WERI-Rb-1 (cell line): ENCODE results near the gene MEIOB.

Source experiments
- DNase-seq: peaks from one replicate; pipeline ENCODE4 v3.0.0-alpha.2; 2020
- H3K27ac ChIP-seq: fragments of 250-450 bp; sonication (Bioruptor Pico); 2 replicates; pipeline ENCODE4 v1.5.1; 2020; ENCODE audit warnings: mild to moderate bottlenecking, moderate library complexity
- H3K27me3 ChIP-seq: fragments of 250-450 bp; sonication (Bioruptor Pico); 2 replicates; pipeline ENCODE4 v1.5.1; 2021; ENCODE audit warnings: mild to moderate bottlenecking, low read depth, moderate library complexity; ENCODE audit not compliant: insufficient read depth, severe bottlenecking
- H3K36me3 ChIP-seq: fragments of 250-450 bp; sonication (Bioruptor Pico); 2 replicates; pipeline ENCODE4 v1.5.1; 2020; ENCODE audit warnings: mild to moderate bottlenecking, moderate library complexity
- H3K4me3 ChIP-seq: 2 replicates; pipeline ENCODE4 v1.5.1; 2011; ENCODE audit warnings: low read depth, mild to moderate bottlenecking, control low read depth, low read length
- H3K9me3 ChIP-seq: fragments of 250-450 bp; sonication (Bioruptor Pico); 2 replicates; pipeline ENCODE4 v1.5.1; 2021; ENCODE audit warnings: mild to moderate bottlenecking, moderate library complexity; ENCODE audit not compliant: severe bottlenecking
- TF ChIP-seq, protein P1 (sequence below): IDR thresholded peaks from 2 replicates; pipeline ENCODE4 v1.5.1; 2011; ENCODE audit warnings: low read depth, mild to moderate bottlenecking, control low read depth, inconsistent platforms, low read length

The MEIOB gene

GRCh38 chr16:1821861-1822611 lies 49.9 kb downstream of the MEIOB start:
- no peaks in the 10 kb centered on the region for H3K27me3 ChIP-seq
- TF ChIP-seq, protein P1, sequence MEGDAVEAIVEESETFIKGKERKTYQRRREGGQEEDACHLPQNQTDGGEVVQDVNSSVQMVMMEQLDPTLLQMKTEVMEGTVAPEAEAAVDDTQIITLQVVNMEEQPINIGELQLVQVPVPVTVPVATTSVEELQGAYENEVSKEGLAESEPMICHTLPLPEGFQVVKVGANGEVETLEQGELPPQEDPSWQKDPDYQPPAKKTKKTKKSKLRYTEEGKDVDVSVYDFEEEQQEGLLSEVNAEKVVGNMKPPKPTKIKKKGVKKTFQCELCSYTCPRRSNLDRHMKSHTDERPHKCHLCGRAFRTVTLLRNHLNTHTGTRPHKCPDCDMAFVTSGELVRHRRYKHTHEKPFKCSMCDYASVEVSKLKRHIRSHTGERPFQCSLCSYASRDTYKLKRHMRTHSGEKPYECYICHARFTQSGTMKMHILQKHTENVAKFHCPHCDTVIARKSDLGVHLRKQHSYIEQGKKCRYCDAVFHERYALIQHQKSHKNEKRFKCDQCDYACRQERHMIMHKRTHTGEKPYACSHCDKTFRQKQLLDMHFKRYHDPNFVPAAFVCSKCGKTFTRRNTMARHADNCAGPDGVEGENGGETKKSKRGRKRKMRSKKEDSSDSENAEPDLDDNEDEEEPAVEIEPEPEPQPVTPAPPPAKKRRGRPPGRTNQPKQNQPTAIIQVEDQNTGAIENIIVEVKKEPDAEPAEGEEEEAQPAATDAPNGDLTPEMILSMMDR = no peak
- peaks cover 26% of the 10 kb centered on the region for H3K36me3 ChIP-seq
- H3K9me3 ChIP-seq = no peaks in the 10 kb centered on the region
- no peak overlapping the region for H3K27ac ChIP-seq
- no peak overlapping the region for H3K4me3 ChIP-seq
- no peak for DNase-seq

DNA sequence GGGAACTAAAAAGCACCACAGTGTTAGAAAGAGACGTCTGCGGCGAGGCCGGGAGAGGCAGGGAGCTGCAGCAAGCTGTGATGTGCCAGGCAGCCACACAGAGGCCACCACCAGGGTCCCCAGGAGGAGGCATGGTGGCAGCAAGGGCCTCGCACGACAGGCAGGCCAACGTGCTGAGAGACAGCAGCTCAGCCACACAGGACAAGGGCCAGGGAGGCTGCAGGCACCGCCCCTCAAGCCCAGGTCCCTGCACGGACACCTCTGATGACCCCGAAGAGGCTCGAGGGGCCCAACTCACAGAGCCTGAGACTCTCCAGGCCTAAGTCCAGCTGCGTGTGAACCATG lies 51.0 kb downstream of the MEIOB start:
- no peak for DNase-seq
- Histone ChIP-seq H3K4me3 (no peak overlapping the region), H3K27ac (no peak overlapping the region), H3K9me3 (no peaks in the 10 kb centered on the region), H3K36me3 (peaks cover 34% of the 10 kb centered on the region), H3K27me3 (no peaks in the 10 kb centered on the region)
- TF ChIP-seq, protein P1 = no peak

- H3K27ac ChIP-seq = no peak overlapping the region
- no peaks in the 10 kb centered on the region for H3K9me3 ChIP-seq
- TF ChIP-seq, protein P1 = no peak
- no peaks in the 10 kb centered on the region for H3K27me3 ChIP-seq
- no peak for DNase-seq
- peaks cover 34% of the 10 kb centered on the region for H3K36me3 ChIP-seq
- no peak overlapping the region for H3K4me3 ChIP-seq
Observed at GRCh38 chr16:1820096-1820945, 51.6 kb downstream of the MEIOB start.

DNA sequence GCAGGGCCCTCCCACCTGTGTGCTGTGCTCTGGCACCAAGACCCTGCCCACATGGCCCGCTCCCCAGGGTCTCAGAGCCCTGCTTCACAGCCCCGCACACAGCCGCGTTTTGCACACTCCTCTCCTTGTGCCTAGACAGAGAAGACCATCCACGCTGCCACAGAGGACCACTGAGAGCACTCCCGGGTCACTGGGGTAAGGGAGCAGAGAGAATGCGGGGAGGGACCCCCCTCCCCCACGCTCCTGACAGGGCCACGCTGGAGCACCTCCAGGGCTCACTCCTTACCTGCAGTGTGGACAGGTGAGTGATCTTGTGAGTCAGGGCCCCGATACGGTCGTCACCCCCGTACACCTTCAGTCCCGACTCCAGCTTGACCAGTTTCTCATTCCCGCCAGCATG lies 52.4 kb downstream of the MEIOB start:
- Histone ChIP-seq H3K36me3 (peaks cover 34% of the 10 kb centered on the region), H3K4me3 (no peak overlapping the region), H3K9me3 (no peaks in the 10 kb centered on the region), H3K27me3 (no peaks in the 10 kb centered on the region), H3K27ac (no peak overlapping the region)
- TF ChIP-seq, protein P1 = no peak
- DNase-seq = no peak

GRCh38 chr16:1818873-1819525 lies 53.0 kb downstream of the MEIOB start:
- DNase-seq = no peak

More at GRCh38 chr16:1818873-1819525, 53.0 kb downstream of the MEIOB start:
- no peaks in the 10 kb centered on the region for H3K27me3 ChIP-seq
- no peak overlapping the region for H3K4me3 ChIP-seq
- TF ChIP-seq, protein P1 = no peak
- no peak overlapping the region for H3K27ac ChIP-seq
- peaks cover 34% of the 10 kb centered on the region for H3K36me3 ChIP-seq
- no peaks in the 10 kb centered on the region for H3K9me3 ChIP-seq
